SK-N-SH treated with all-trans-retinoic acid at 6 μM for 48 hours (cell line): ENCODE data around the gene FANCL.
"Not testable (repeated sequence)": the region's sequence is repeated elsewhere in the genome, so short reads cannot be mapped to it uniquely, and the experiment has no call there.

Experiments used
- PATZ1 ChIP-seq: fragments of 250-450 bp; sonication (Bioruptor Pico); IDR thresholded peaks from 2 replicates; pipeline ENCODE4 v1.8.0; 2020; ENCODE audit warnings: mild to moderate bottlenecking, moderate library complexity, borderline replicate concordance
- RARB ChIP-seq: fragments of 250-450 bp; sonication (Bioruptor Pico); IDR thresholded peaks from 2 replicates; pipeline ENCODE4 v1.8.0; 2021; ENCODE audit warnings: mild to moderate bottlenecking, moderate library complexity
- ZFP3 ChIP-seq: fragments of 250-450 bp; sonication (Bioruptor Pico); IDR thresholded peaks from 2 replicates; pipeline ENCODE4 v1.5.0; 2020; ENCODE audit warnings: mild to moderate bottlenecking, moderate library complexity

GRCh38 chr2:58251331-58252201 lies 10.4 kb upstream of the FANCL start:
- TF ChIP-seq PATZ1, RARB, ZFP3 (CRISPR knock-in tag): not testable (repeated sequence)
